Thyroid gland (tissue), 4 donors: Measurements from ENCODE around the gene PTPRN2.

ENCODE experiments used
- CTCF ChIP-seq, 6 experiments: fragments of 200-600 bp in 3 of 6; fragments of 450-650 bp in 3 of 6; sonication (generic) in 3 of 6; IDR thresholded peaks; one replicate each; pipeline ENCODE4 v1.5.1; 2016 to 2019; ENCODE audit warnings: antibody characterized with exemption in 6 of 6, mild to moderate bottlenecking in 2 of 6, inconsistent platforms in 1 of 6, moderate library complexity in 1 of 6
- POLR2A ChIP-seq, 2 donors: fragments of 450-650 bp; IDR thresholded peaks; one replicate each; pipeline ENCODE4 v1.6.1; 2017; ENCODE audit warnings: antibody characterized with exemption in 2 of 2, mild to moderate bottlenecking in 2 of 2, moderate library complexity in 1 of 2

- no peak for TF ChIP-seq CTCF (IDR thresholded peaks at IDR 0.05)
- no peak for TF ChIP-seq POLR2A (IDR thresholded peaks at IDR 0.05)
Observed at GRCh38 chr7:157974678-157975230, 612.9 kb downstream of the PTPRN2 start.
